Measurements from ENCODE around the gene PEX10. TPM values are rescaled to one million over a fixed set of nuclear protein-coding genes. Genes with fewer than 3 reads are reported as not detected.

The PEX10 gene
- total RNA-seq, 2 donors from 2014 or later = 38.3 to 49.9 TPM

DNA sequence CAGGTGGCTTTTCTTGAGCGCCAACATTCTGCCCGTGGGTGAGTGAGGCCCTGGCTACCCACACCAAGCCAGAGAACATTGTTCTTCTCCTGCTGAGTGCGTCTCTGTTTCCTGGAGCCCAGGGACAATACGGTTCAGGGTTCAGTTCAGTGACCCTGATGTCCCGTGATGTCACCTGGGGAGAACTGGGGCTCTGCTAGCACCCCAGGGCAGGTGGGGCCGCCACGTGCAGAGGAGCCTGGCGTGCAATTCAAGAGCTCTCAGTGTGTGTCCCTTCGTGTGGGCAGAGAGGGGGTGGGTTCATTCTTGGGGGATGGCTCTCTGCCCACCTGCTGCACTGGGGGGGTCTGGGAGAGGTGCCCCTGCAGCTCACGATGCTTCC lies 18.2 kb upstream of the PEX10 start:
- Histone ChIP-seq H3K27me3 (replicated peaks; ENCODE audit: insufficient read depth) (no peaks in the 10 kb centered on the region), H3K4me1 (replicated peaks) (no peaks in the 10 kb centered on the region), H3K9me3 (no peaks in the 10 kb centered on the region), H3K4me3 (no peak overlapping the region), H3K36me3 (no peaks in the 10 kb centered on the region), H3K27ac (peak overlapping the region in 1 of 2 donors; percentile 11)
- TF ChIP-seq POLR2AphosphoS5 (IDR thresholded peaks at IDR 0.05) = no peak
- no peak for TF ChIP-seq POLR2A (IDR thresholded peaks at IDR 0.05)
- TF ChIP-seq, protein P1, sequence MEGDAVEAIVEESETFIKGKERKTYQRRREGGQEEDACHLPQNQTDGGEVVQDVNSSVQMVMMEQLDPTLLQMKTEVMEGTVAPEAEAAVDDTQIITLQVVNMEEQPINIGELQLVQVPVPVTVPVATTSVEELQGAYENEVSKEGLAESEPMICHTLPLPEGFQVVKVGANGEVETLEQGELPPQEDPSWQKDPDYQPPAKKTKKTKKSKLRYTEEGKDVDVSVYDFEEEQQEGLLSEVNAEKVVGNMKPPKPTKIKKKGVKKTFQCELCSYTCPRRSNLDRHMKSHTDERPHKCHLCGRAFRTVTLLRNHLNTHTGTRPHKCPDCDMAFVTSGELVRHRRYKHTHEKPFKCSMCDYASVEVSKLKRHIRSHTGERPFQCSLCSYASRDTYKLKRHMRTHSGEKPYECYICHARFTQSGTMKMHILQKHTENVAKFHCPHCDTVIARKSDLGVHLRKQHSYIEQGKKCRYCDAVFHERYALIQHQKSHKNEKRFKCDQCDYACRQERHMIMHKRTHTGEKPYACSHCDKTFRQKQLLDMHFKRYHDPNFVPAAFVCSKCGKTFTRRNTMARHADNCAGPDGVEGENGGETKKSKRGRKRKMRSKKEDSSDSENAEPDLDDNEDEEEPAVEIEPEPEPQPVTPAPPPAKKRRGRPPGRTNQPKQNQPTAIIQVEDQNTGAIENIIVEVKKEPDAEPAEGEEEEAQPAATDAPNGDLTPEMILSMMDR (IDR thresholded peaks at IDR 0.05) = no peak
- no peak for DNase-seq (ENCODE audit: low spot score)
- intact Hi-C loops (cut with DNase I) = no loop called here
- 65% methylated on average over 9 of the region's 10 CpGs for WGBS

DNA sequence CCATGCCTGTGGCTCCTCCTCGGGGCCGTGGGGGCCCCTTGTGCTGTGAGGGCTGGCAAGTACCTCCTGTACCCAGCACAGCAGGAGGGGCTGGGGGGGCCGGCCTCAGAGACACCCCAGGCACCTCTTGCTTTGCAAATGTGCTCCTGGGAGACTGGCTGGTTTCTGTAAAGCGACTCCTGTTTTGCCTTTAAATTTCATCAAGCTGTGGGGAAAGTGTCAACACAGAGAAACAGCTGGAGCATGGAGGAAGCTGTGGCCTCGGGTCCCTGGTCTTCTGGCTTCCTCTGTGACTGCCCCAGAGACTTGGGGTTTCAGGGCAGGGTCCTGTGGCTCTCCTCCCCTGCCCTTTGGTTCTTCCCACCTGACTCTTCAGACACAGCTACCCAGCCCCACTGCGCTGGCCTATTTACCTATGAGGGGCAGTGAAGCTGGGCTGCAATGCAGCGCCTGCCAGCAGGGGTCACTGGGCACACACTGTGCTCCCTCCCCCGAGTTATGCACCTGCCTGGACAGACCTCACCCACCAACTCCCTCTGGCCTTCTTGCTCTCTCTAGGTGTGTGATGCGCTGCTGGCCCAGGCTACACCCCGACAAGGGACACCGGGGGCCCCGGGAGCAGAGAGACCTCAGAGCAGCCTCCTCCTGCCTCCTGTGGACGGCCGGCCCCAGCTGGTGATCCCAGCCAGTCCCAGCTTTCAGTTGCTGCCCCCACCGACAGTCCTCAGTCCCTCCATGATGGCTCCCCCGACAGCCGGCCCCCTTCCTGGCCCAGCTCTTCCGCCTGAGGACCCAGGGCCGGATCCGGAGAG lies 17.6 kb upstream of the PEX10 start:
- Histone ChIP-seq H3K36me3 (no peaks in the 10 kb centered on the region), H3K4me1 (replicated peaks) (no peaks in the 10 kb centered on the region), H3K27me3 (replicated peaks; ENCODE audit: insufficient read depth) (no peaks in the 10 kb centered on the region), H3K4me3 (no peak overlapping the region), H3K27ac (peak overlapping the region; percentile 67 to 77), H3K9me3 (no peaks in the 10 kb centered on the region)
- 82% methylated on average over 20 of the region's 20 CpGs for WGBS
- TF ChIP-seq POLR2A (IDR thresholded peaks at IDR 0.05) (no peak), POLR2AphosphoS5 (IDR thresholded peaks at IDR 0.05) (no peak)
- TF ChIP-seq, protein P1 (IDR thresholded peaks at IDR 0.05) = peak in 2 of 4 experiments; percentile 23 to 54
- no peak for DNase-seq (ENCODE audit: low spot score)
- intact Hi-C loops (cut with DNase I) = no loop called here

DNA sequence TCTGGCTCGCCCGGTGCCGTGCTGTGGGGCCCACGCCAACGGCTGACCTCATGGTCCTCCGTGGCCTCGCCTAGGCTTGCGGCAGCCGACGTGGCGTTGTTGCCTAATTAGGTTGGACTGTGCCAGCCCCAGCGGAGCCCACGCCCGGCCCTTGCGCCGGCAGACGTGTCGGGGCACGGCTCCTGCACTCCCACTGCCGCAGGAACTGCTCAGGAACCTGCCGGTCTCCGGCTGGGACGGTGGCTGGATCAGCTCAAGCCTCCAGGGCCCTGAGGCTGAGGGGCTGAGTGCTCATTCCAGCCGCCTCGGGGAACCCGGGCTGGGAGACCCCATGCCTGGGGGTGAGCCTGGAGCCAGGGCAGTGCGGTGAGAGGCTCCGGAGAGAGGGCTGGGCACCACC lies 16.1 kb upstream of the PEX10 start:
- H3K27me3 ChIP-seq (replicated peaks; ENCODE audit: insufficient read depth) = no peaks in the 10 kb centered on the region

DNA sequence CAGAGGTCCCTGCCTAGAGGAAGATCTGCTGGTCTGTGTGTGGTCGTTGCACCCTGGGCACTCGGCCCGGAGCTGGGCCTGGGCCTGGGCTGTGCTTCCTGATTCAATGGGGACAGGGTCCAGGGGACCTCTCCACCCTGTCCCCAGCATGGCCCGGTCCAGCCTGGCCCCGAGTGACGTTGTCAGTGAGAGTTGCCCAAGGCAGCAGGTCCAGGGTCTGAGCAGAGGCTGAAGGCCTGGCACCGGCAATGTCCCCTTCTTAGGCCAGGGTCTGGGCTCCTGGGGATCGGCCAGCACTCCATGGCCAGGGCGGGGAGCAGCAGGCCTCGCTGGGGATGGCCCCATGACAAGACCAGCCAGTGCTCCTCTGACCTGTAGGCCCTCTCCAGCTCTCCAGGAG lies 15.6 kb upstream of the PEX10 start:
- no peaks in the 10 kb centered on the region for H3K27me3 ChIP-seq (replicated peaks; ENCODE audit: insufficient read depth)
- H3K9me3 ChIP-seq = no peaks in the 10 kb centered on the region
- no peaks in the 10 kb centered on the region for H3K4me1 ChIP-seq (replicated peaks)
- no peak overlapping the region for H3K4me3 ChIP-seq
- WGBS = 81% methylated on average over 10 of the region's 10 CpGs
- peak overlapping the region; percentile 67 to 77 for H3K27ac ChIP-seq
- no peak for DNase-seq (ENCODE audit: low spot score)
- intact Hi-C loops (cut with DNase I) = no loop called here
- H3K36me3 ChIP-seq = no peaks in the 10 kb centered on the region
- TF ChIP-seq POLR2AphosphoS5 (IDR thresholded peaks at IDR 0.05) (no peak), POLR2A (IDR thresholded peaks at IDR 0.05) (no peak)
- TF ChIP-seq, protein P1 (IDR thresholded peaks at IDR 0.05) = no peak

More for the DNA sequence above, 16.1 kb upstream of the PEX10 start:
- no peaks in the 10 kb centered on the region for H3K36me3 ChIP-seq
- 62% methylated on average over 24 of the region's 28 CpGs for WGBS
- peak; percentile 73 for DNase-seq (ENCODE audit: low spot score)
- intact Hi-C loops (cut with DNase I) = no loop called here
- TF ChIP-seq POLR2A (IDR thresholded peaks at IDR 0.05) (peak; percentile 90), POLR2AphosphoS5 (IDR thresholded peaks at IDR 0.05) (peak; percentile 79)
- TF ChIP-seq, protein P1 (IDR thresholded peaks at IDR 0.05) = no peak
- peak overlapping the region; percentile 67 to 77 for H3K27ac ChIP-seq
- H3K4me1 ChIP-seq (replicated peaks) = no peaks in the 10 kb centered on the region
- H3K9me3 ChIP-seq = no peaks in the 10 kb centered on the region
- H3K4me3 ChIP-seq = peak overlapping the region; percentile 2 to 16

DNA sequence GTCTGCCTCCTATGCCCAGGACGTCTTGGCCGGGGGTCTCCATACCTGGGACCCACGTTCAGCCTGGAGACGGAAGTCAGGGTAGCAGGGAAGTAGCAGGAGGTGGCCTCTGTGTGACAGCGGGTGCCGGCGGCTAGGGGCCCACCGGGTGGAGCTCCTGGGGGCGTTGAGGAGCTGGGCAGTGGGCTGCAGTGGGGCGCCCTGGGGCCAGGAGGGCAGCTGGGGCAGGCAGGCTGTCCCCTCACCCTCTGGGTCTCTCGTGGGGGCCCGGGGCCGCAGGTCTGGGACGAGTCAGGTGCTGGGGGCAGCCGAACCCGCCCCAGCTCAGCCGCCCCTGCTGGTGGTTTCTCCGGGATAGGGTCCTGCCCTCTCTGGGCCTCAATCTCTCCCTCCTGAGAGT lies 14.7 kb upstream of the PEX10 start:
- Histone ChIP-seq H3K4me1 (replicated peaks) (no peaks in the 10 kb centered on the region), H3K4me3 (no peak overlapping the region), H3K36me3 (no peaks in the 10 kb centered on the region), H3K27ac (no peak overlapping the region), H3K27me3 (replicated peaks; ENCODE audit: insufficient read depth) (no peaks in the 10 kb centered on the region), H3K9me3 (no peaks in the 10 kb centered on the region)
- no peak for TF ChIP-seq POLR2AphosphoS5 (IDR thresholded peaks at IDR 0.05)
- TF ChIP-seq POLR2A (IDR thresholded peaks at IDR 0.05) = no peak
- TF ChIP-seq, protein P1 (IDR thresholded peaks at IDR 0.05) = no peak
- 78% methylated on average over 12 of the region's 18 CpGs for WGBS
- intact Hi-C loops (cut with DNase I) = no loop called here
- no peak for DNase-seq (ENCODE audit: low spot score)
